Activated T-cell treated with anti-CD3 and anti-CD28 coated beads for 48 hours (primary cell): ENCODE measurements around the gene CARHSP1.
"Not testable (repeated sequence)": the region's sequence is repeated elsewhere in the genome, so short reads cannot be mapped to it uniquely, and the experiment has no call there.

ENCODE experiments used
- DNase-seq: peaks from one replicate; pipeline ENCODE4 v3.0.0-alpha.2; 2020; ENCODE audit warnings: low read depth

Gene CARHSP1

GRCh38 chr16:8854298-8854948 is 14.4 kb downstream of the CARHSP1 start:
- no peak for DNase-seq

GRCh38 chr16:8853611-8854010 is 15.2 kb downstream of the CARHSP1 start:
- DNase-seq, result no peak

GRCh38 chr16:8853150-8853549 is 15.7 kb downstream of the CARHSP1 start:
- no peak for DNase-seq

- DNase-seq, result no peak
These were observed 16.3 kb downstream of the CARHSP1 start for GRCh38 chr16:8852534-8852933.

GRCh38 chr16:8851761-8852403 is 16.9 kb downstream of the CARHSP1 start:
- no peak for DNase-seq

- DNase-seq, result no peak
These were observed 18.4 kb downstream of the CARHSP1 start for GRCh38 chr16:8850279-8850885.

GRCh38 chr16:8849411-8850011 is 19.3 kb downstream of the CARHSP1 start:
- DNase-seq, result no peak

GRCh38 chr16:8848939-8849391 is 19.8 kb downstream of the CARHSP1 start:
- no peak for DNase-seq

GRCh38 chr16:8848231-8848938 is 20.4 kb downstream of the CARHSP1 start:
- DNase-seq, result no peak

- DNase-seq, result no peak
These were observed 21.2 kb downstream of the CARHSP1 start for GRCh38 chr16:8847623-8848022.

GRCh38 chr16:8847145-8847544 is 21.7 kb downstream of the CARHSP1 start:
- no peak for DNase-seq

- DNase-seq, result no peak
These were observed 22.3 kb downstream of the CARHSP1 start for GRCh38 chr16:8846401-8846932.

- no peak for DNase-seq
These were observed 23.0 kb downstream of the CARHSP1 start for GRCh38 chr16:8845699-8846298.

- not testable (repeated sequence) for DNase-seq
These were observed 25.5 kb downstream of the CARHSP1 start for GRCh38 chr16:8843296-8843695.

- DNase-seq, result not testable (repeated sequence)
These were observed 26.8 kb downstream of the CARHSP1 start for GRCh38 chr16:8842016-8842415.

GRCh38 chr16:8837594-8837993 is 31.2 kb downstream of the CARHSP1 start:
- DNase-seq, result not testable (repeated sequence)

GRCh38 chr16:8836797-8837196 is 32.0 kb downstream of the CARHSP1 start:
- not testable (repeated sequence) for DNase-seq

GRCh38 chr16:8832717-8833105 is 36.1 kb downstream of the CARHSP1 start:
- no peak for DNase-seq

- no peak for DNase-seq
These were observed 36.7 kb downstream of the CARHSP1 start for GRCh38 chr16:8831871-8832716.

GRCh38 chr16:8831450-8831849 is 37.4 kb downstream of the CARHSP1 start:
- DNase-seq, result no peak
